GM18508 (cell line): ENCODE data around the gene AGAP1.

Experiments used
- ATAC-seq: cut with Tn5 transposase; IDR thresholded peaks from one replicate; pipeline ENCODE4 v1.9.1; 2021; ENCODE audit warnings: moderate number of reproducible peaks; ENCODE audit not compliant: insufficient read depth, unreplicated experiment

AGAP1 gene

DNA sequence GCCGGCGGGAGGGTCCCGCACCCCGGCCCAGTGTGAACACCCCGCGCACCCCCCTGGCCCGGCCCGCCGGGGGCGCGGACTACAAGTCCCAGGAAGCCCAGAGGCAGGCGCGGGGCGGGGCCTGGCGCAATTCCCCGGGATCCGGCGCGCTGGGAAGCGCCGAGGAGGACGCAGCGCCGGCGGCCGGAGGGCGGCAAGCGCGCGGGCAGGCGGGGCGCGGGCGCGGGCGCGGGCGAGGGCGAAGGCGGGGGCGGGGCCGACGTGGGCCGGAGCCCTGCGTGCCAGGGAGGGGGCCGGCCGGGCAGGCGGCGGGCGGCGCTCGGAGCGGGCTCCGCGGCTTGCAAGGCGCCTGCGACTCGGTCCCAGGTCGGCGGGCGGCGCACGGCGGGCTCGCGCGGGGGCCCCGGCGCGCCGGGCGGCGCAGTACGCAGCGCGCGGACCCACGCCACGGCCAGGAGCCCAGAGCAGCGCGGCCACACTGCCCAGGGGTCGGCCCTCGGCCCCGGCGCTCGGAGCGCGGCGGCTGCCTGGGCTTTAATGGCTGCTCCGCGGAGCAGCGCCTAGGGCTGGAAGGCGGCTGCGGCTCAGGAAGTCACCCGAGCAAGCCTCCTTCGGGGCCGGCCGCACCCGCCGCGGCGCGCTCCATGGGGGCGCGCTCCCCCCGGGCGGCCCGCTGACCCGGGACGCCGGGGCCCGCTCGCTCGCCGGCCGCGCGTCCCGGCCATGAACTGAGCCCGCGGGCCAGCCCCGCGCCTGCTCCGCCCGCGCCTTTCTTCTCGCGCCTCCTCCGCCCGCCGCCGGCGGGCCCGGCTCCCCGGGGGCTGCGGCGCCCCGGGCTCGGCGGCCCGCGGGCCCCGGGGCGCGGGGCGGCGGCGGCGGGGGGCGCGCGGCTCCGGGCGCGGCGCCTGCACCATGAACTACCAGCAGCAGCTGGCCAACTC, at the start of gene AGAP1:
Gene AGAP1, plus strand, starts transcription at position 269 of the 941 bp plus-strand sequence.
- no peak for ATAC-seq

DNA sequence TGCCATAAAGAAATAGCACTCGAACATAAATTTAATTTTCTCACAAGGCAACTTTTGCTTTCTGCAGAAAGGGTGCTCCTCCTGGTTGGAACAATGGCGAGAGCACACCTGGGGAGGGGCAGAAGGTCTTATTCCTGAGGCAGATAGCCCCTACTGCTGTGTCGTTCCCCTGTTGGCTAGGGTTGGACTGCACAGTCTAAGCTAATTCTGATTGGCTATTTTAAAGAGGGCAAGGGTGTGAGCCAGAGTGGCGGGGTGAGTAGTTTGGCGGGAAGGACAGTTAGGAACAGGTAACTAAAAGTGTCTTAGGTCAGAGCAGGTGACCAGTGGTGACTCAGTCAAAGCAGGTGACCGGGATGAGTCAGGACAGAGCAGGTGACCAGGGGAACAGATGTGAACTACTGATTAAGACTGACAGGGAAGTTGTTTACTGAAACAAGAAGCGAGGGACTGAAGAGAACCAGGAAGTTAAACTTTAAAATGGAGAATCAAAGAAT, 49.7 kb upstream of the AGAP1 start:
- ATAC-seq = no peak

DNA sequence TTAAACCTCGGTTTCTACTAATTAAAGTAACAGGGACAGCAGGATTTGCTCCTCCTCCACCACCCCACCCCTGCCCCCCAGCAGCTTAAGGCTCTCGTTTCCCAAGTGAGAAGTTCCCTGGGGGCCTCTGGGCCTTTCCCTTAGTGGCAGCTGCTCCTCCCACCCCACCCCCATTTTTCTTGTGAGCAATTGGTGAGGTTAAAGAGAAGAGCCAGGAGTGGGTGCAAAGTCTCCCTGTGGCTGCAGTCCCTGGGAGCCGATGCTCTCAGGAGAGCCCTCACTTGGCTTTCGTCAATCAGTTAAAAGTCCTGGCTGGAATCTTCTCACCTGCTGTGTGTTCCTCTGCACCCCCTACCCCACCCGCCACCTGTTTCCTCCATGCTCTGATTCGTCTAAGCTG, 48.7 kb upstream of the AGAP1 start:
- no peak for ATAC-seq

GRCh38 chr2:235446082-235446481, 47.8 kb upstream of the AGAP1 start:
- no peak for ATAC-seq

DNA sequence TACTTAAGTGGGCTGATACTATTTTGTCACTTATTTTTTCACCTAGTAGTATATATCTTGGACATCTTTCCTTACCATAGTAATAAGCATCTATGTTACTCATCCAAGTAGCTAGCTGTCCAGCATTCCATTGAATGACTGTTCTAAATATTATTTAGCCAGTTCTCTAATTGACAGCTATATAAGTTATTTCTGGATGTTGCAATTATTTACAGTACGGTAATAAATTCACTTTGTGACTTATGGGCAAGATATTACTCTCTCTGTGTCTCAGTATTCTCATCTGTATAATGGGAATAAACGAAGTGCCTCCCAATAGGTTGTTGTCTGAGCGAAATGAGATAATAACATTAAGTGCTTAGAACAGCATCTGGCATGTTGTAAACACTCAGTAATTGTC, 46.6 kb upstream of the AGAP1 start:
- no peak for ATAC-seq

- ATAC-seq = no peak
These were observed 44.3 kb upstream of the AGAP1 start for GRCh38 chr2:235449568-235449967.

GRCh38 chr2:235453605-235454151, 40.2 kb upstream of the AGAP1 start:
- ATAC-seq = no peak

DNA sequence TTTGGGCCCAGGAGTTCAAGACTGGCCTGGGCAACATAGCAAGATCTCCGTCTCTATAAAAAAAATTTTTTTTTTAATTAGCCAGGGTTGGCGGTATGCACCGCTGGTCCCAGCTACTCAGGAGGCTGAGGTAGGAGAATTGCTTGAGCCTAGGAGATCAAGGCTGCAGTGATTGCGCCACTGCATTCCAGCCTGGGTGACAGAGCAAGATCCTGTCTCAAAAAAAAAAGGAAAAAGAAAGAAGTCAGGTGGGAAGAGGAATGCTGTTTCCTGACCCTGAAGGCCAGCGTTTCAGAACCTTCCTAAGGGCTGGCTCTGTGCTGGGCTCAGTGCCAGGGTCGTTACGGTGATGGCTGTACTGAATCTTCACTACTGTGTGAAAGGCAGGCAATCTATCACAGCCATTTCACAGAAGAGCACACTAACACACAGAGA, 35.0 kb upstream of the AGAP1 start:
- ATAC-seq = no peak

DNA sequence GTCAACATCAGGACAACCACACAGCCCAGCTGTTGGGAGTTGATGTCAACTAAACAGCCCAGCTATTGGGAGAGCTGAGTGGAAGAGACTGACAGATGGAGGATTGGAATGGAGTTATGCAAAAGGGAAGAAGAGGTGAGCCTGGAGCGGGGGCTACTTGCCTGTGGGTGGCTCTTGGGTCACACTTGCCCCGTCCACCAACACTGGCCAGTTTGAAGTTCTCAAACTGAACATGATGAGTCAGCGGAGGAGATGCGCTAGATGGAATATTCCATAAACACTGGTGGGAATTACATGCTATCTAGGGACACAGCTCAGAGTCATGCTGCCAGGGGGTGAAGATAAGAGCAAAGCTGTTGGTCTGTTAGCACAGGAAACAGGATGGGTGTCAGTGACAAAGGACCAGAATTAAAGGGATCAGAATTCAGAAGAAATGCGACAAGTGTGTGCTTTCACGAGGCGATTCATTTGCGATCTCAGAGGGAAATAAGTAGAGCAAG, 33.2 kb upstream of the AGAP1 start:
- no peak for ATAC-seq

DNA sequence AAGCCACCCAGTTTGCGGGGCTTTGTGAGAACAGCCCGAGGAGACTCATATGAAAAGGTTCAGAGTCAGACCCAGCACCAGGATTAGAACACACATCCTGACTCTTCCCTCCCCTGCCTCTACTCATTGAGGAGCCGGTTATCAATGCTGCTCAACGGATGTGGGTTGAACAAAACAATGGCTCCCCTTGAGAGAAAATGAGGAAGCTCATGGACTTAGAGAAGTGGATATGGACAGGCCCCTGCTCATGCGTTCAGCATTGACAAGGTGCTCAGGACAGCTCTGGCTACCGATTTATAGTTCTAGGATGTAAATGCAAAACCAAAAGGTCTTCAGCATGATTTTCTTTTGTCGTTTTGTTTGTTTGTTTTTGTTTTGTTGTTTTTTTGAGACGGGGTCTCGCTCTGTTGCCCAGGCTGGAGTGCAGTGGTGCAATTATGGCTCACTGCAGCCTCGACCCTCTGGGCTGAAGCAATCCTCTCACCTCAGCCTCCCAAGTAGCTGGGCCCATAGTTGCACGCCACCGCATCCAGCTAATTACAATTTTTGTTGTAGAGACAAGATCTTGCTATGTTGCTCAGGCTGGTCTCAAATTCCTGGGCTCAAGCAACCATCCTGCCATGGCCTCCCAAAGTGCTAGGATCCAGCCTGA, 32.0 kb upstream of the AGAP1 start:
- no peak for ATAC-seq

GRCh38 chr2:235462415-235462790, 31.4 kb upstream of the AGAP1 start:
- no peak for ATAC-seq

DNA sequence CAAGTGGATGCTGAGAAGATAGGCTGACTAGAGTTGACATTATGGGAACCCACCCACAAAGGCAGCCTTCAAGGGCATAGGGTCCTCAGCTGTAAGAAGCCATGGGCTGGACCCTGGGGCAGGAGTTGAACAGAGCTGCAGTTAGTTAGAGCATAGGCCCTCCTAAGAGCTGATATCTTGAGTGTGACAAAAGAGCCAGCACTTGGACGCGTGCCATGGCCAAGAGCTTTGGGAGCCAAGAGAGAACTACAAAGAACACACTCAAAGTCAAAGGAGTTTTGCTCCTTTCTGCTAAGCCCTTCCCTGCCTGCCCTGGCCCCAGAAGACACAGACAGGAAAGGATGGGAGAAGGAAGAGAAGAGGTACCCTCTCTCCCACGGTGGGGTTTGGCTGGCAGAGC, 29.9 kb upstream of the AGAP1 start:
- ATAC-seq = no peak

DNA sequence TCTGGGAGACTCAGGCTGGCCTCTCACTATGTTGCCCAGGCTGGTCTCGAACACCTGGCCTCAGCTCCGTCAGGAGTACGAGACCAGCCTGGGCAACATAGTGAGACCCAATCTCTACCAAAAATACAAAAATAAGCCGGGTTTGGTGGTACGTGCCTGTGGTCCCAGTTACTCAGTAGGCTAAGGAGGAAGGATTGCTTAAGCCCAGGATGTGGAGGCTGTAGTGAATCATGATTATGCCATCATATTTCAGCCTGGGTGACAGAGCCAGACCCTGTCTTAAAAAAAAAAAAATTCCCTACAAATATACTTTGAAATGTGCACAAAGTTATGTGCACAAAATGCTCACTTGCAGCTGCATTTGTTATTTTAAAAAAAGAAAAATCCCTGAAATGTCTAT, 26.3 kb upstream of the AGAP1 start:
- no peak for ATAC-seq

DNA sequence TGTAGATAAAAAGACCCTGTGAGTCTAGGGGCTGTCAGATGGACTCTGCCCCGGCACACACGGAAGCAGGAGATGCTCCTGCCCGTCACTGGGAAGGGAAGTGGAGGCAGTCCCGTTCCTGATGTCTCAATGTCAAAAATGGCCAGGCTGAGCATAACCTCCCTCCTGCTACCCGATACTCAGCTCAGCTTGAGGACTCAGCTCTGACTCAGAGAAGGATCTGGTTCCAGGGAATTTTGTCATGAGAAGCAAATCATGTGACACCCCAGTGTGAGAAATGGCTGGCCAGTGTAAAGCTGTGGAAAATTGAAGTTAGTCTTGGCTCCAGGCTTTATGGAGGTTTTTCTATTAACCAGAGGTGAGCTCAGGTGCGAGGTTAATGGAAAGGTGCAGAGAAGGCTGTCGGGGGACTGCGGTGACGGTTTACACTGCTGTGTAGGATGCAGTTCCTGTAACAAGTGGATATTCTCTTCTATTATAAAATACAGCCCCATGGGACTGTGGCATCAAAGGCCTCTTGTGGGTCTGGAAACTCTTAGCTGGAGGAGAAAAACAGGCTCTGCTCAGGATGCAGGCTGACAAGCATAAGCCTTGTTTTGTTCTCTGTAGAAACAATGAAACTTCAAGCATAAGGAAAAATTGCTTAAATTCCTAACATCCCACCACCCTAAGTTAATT, 24.7 kb upstream of the AGAP1 start:
- no peak for ATAC-seq

DNA sequence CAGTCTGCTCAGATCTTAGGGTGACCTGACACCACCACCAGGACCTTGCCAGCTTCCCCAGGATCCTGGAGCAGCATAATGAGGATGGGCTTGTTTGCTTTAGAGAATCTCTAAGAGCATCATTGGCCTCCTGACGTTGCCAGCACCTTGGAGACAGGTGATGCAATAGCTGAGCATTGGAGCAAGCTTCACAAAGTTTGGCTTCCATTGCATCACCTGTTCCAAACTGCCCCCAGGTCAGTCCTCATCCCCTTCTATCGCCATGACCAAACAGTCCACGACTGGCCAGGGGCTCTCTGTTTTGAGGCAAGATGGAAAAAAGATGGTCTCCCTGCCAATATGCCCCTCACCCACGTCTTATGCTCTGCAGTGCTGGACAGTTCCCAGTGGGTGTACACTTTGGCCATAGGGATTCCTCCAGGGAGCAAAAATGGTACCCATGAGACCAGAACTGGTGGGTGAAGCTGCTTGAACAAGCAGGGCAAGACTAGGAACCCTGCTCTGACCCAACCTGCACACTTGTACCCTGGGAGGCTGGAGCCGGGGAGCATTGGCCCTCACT, 22.6 kb upstream of the AGAP1 start:
- ATAC-seq = no peak

DNA sequence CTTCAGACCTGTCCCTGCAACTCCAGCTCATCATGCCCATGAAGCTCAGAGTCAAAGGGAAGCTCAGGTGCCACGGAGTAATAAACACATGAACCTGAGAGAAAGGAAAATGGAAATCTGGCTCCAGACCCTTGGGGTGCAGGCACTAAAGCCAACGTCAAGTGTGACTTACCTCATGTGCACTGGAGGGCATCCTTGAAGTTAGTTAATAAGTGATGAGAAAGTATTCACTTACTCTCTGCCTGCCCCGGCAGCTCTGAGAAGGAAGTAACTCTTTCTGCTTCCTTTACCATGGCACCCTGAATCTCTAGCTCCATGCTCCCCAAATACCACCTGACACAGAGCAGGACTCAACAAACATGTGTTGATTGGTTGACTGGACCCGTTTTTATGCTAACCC, 21.4 kb upstream of the AGAP1 start:
- ATAC-seq = no peak

DNA sequence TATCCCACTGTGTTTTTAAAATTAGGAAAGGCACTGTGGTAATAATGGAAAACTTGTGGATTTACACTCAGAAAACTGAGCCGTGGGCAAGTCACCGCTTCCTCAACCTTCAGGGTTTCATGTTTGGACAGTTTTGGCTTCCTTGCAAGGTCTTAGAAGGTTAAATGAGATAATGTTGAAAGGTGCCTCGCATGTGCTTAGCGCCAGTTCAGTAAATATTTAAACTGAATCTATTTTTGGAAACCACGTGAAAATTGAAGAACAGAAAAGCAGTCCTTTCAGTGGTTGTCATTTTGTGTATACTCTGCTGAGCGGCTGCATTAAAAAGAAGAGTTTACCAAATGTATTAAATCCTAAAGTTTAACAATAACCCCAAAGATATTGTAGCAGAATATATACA, 15.2 kb upstream of the AGAP1 start:
- ATAC-seq = no peak

DNA sequence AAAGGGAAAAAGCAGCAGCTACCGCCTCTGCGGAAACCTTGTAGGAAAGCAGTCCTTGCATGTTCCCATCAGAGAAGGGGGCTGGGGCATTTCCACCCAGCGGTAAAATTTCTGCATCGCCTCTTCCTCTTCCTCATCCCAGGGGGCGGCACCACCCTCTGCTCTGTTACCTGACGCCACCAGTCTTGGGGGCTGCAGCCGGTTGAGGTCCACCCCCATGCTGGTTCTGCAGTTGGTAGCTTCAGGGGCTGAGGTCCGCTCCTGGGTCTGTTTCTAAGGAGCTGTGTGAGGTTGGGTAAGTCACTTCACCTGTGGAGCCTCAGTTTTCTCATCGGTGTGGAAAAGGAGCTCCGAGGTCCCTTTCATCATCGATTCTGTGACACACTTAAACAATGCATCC, 14.2 kb upstream of the AGAP1 start:
- ATAC-seq = no peak

DNA sequence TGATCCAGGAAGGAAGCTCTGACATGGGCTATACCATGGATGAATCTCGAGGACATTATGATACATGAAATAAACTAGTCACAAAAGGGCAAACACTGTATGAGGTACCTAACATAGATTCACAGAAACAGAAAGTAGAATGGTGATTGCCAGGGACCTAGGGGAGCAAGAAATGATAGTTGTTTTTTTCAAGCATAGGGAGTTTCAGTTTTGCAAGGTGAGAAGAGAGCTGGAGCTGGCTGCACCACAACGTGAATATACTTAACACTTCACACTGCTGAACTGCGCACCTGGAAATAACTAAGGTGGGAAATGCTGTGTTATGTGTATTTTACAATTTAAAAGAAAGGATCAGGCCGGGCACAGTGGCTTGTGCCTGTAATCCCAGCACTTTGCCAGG, 13.2 kb upstream of the AGAP1 start:
- ATAC-seq = no peak

- no peak for ATAC-seq
These were observed 10.5 kb upstream of the AGAP1 start for GRCh38 chr2:235483313-235483712.
